Loucy (cell line): ENCODE measurements around the gene SRPRB.

ENCODE experiments used
- H2AFZ ChIP-seq: fragments of 200-600 bp; sonication (generic); 2 replicates; pipeline ENCODE4 v1.6.0; 2016; ENCODE audit warnings: antibody characterized with exemption, mild to moderate bottlenecking, low read length, moderate library complexity
- H3F3A ChIP-seq: fragments of 200-600 bp; 2 replicates; pipeline ENCODE4 v1.6.0; 2016; ENCODE audit warnings: antibody characterized with exemption, low read depth, mild to moderate bottlenecking
- H3K27me3 ChIP-seq: fragments of 200-600 bp; sonication (generic); 2 replicates; pipeline ENCODE4 v1.6.1; 2014; ENCODE audit warnings: low read length, mild to moderate bottlenecking; ENCODE audit not compliant: insufficient read depth, poor library complexity, severe bottlenecking
- H3K36me3 ChIP-seq: fragments of 200-600 bp; sonication (generic); 2 replicates; pipeline ENCODE4 v1.6.1; 2016; ENCODE audit warnings: low read length; ENCODE audit not compliant: insufficient read depth
- H3K4me1 ChIP-seq: fragments of 200-600 bp; sonication (generic); 2 replicates; pipeline ENCODE4 v1.5.1; 2014; ENCODE audit warnings: low read length, mild to moderate bottlenecking; ENCODE audit not compliant: insufficient read depth, poor library complexity, severe bottlenecking
- H3K4me2 ChIP-seq: fragments of 200-600 bp; sonication (generic); 2 replicates; pipeline ENCODE4 v1.6.0; 2014; ENCODE audit warnings: antibody characterized with exemption, low read length, low read depth, mild to moderate bottlenecking; ENCODE audit not compliant: poor library complexity, severe bottlenecking
- H3K4me3 ChIP-seq: fragments of 200-600 bp; sonication (generic); 2 replicates; pipeline ENCODE4 v1.5.1; 2014; ENCODE audit warnings: low read length, mild to moderate bottlenecking, mixed read lengths; ENCODE audit not compliant: poor library complexity, severe bottlenecking
- H3K79me2 ChIP-seq: fragments of 200-600 bp; sonication (generic); 2 replicates; pipeline ENCODE4 v1.6.1; 2014; ENCODE audit warnings: low read length; ENCODE audit not compliant: insufficient read depth
- H3K9ac ChIP-seq: fragments of 200-600 bp; sonication (generic); 2 replicates; pipeline ENCODE4 v1.6.0; 2014; ENCODE audit warnings: mild to moderate bottlenecking, low read depth, low read length, moderate library complexity; ENCODE audit not compliant: poor library complexity, severe bottlenecking
- H3K9me2 ChIP-seq: fragments of 200-600 bp; sonication (generic); replicated peaks from 2 replicates; pipeline ENCODE4 v1.6.1; 2016; ENCODE audit warnings: low read depth, low read length, mixed read lengths
- H3K9me3 ChIP-seq: fragments of 200-600 bp; sonication (generic); 2 replicates; pipeline ENCODE4 v1.6.1; 2014; ENCODE audit warnings: mild to moderate bottlenecking, antibody characterized with exemption, low read length, low read depth; ENCODE audit not compliant: insufficient read depth
- H4K20me1 ChIP-seq: fragments of 200-600 bp; sonication (generic); 2 replicates; pipeline ENCODE4 v1.6.0; 2014; ENCODE audit warnings: antibody characterized with exemption, low read length, mild to moderate bottlenecking; ENCODE audit not compliant: insufficient read depth, poor library complexity, severe bottlenecking
- EZH2phosphoT487 ChIP-seq: fragments of 200-600 bp; IDR thresholded peaks from 2 replicates; pipeline ENCODE4 v1.6.1; 2018; ENCODE audit warnings: antibody characterized with exemption, mild to moderate bottlenecking, moderate library complexity, borderline replicate concordance
- TF ChIP-seq, protein P1 (sequence below): fragments of 200-600 bp; sonication (generic); conservative IDR thresholded peaks from 2 replicates; pipeline ENCODE4 v1.5.1; 2014; ENCODE audit warnings: mild to moderate bottlenecking, antibody characterized with exemption, low read length

The SRPRB gene

DNA sequence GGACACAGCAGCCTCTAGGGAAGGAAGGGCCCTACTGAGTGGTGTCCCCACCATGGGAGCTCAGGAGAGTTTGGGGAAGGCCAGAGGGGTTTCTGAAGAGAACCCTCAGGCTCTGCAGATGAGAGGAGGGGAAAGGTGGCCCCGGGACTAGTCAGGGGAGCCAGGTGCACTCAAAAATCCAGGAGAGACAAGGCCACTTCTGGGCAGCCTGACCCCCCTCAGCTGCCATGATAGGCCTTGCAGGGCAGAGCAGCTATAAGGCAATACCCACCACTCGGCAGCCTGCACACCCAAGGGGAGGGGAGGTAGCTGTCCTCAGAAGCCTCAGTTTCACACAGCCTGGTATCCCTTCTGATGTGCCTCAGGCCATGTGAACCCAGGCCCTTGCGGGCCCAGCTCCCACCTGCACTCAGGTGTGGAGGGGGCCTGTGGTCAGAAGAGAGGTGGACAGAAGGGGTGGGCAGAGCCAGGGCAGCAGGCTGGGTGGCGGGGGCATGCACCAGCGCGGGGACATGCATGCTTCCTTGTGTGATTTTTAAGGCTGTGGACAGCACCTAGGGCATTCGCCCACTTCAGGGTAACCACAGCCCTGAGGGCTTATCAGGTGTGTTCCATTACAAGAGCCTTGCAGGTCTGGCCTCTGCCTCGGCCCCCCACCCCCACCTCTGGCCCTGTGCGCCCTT is 34.6 kb downstream of the SRPRB start:
- Histone ChIP-seq H3K79me2 (no peaks in the 10 kb centered on the region), H3K4me2 (no peak overlapping the region), H3K4me3 (no peak overlapping the region), H3K36me3 (no peaks in the 10 kb centered on the region), H3K4me1 (no peaks in the 10 kb centered on the region), H3K9me2 (no peaks in the 10 kb centered on the region), H3K9ac (no peak overlapping the region), H4K20me1 (no peaks in the 10 kb centered on the region), H3F3A (no peaks in the 10 kb centered on the region), H3K9me3 (no peaks in the 10 kb centered on the region), H3K27me3 (no peaks in the 10 kb centered on the region), H2AFZ (no peak overlapping the region)
- TF ChIP-seq EZH2phosphoT487, result no peak
- TF ChIP-seq, protein P1, sequence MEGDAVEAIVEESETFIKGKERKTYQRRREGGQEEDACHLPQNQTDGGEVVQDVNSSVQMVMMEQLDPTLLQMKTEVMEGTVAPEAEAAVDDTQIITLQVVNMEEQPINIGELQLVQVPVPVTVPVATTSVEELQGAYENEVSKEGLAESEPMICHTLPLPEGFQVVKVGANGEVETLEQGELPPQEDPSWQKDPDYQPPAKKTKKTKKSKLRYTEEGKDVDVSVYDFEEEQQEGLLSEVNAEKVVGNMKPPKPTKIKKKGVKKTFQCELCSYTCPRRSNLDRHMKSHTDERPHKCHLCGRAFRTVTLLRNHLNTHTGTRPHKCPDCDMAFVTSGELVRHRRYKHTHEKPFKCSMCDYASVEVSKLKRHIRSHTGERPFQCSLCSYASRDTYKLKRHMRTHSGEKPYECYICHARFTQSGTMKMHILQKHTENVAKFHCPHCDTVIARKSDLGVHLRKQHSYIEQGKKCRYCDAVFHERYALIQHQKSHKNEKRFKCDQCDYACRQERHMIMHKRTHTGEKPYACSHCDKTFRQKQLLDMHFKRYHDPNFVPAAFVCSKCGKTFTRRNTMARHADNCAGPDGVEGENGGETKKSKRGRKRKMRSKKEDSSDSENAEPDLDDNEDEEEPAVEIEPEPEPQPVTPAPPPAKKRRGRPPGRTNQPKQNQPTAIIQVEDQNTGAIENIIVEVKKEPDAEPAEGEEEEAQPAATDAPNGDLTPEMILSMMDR, result no peak

DNA sequence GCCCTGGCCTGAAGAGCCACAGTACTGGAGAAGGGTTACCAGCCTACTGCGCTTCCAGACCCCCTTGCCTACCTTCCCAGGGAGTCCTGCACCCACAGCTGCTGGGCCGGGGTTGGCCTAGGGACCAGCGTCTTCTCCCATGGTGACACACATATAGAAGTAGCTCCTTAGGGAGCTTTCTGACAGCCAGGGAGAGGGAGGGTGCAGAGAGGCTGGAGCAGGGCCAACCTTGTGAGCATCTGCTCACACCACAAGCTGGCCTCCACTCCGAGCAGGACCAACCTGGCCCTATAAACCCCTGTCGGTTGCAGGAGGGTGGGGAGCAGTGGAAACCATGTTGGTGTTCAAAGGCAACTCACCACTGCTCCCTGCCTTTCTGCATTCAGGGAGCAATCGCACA is 35.2 kb downstream of the SRPRB start:
- H3K4me2 ChIP-seq, result no peak overlapping the region
- no peaks in the 10 kb centered on the region for H3K4me1 ChIP-seq
- no peak overlapping the region for H3K4me3 ChIP-seq
- H2AFZ ChIP-seq, result no peak overlapping the region
- no peaks in the 10 kb centered on the region for H3K79me2 ChIP-seq
- no peaks in the 10 kb centered on the region for H3K9me2 ChIP-seq
- no peaks in the 10 kb centered on the region for H4K20me1 ChIP-seq
- H3K27me3 ChIP-seq, result no peaks in the 10 kb centered on the region
- no peak for TF ChIP-seq EZH2phosphoT487
- TF ChIP-seq, protein P1, result no peak
- no peaks in the 10 kb centered on the region for H3K36me3 ChIP-seq
- no peak overlapping the region for H3K9ac ChIP-seq
- no peaks in the 10 kb centered on the region for H3K9me3 ChIP-seq
- no peaks in the 10 kb centered on the region for H3F3A ChIP-seq

DNA sequence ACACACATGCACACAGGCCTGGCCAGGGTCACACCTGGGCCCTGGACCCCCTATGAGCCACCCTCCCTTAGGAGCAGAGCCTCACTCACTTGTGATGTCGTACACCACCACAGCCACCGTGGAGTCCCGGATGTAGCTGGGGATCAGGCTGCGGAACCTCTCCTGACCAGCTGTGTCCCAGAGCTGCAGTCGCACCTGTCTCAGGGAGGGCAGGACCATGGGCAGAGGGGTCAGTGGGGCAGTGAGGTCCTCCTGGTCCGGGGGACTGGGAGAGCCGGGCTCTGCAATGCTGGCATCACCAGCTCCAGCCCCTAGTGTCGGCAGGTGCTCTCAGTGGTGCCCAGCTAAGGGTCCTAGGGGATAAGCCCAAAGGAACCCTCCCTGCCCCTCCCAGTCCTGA is 35.6 kb downstream of the SRPRB start:
- no peaks in the 10 kb centered on the region for H3F3A ChIP-seq
- no peaks in the 10 kb centered on the region for H3K36me3 ChIP-seq
- H3K9me3 ChIP-seq, result no peaks in the 10 kb centered on the region
- no peak overlapping the region for H3K4me3 ChIP-seq
- no peaks in the 10 kb centered on the region for H3K4me1 ChIP-seq
- H3K9me2 ChIP-seq, result no peaks in the 10 kb centered on the region
- H3K4me2 ChIP-seq, result no peak overlapping the region
- H4K20me1 ChIP-seq, result no peaks in the 10 kb centered on the region
- H3K79me2 ChIP-seq, result no peaks in the 10 kb centered on the region
- no peak overlapping the region for H3K9ac ChIP-seq
- H3K27me3 ChIP-seq, result no peaks in the 10 kb centered on the region
- TF ChIP-seq, protein P1, result no peak
- no peak for TF ChIP-seq EZH2phosphoT487
- no peak overlapping the region for H2AFZ ChIP-seq
